Bronchial epithelial cell (primary cell): ENCODE measurements around the gene MAP7D3. TPM values are rescaled to one million over a fixed set of nuclear protein-coding genes. Genes with fewer than 3 reads are reported as not detected.

Experiments
- DNase-seq: peaks from one replicate; pipeline ENCODE4 v3.0.0-alpha.2; 2010; ENCODE audit warnings: low read depth
- FAIRE-seq: peaks from 2 replicates; lab custom pipeline; 2011; peaks lifted over from hg19 to GRCh38; lab: Jason Lieb, UNC
- H3K27me3 ChIP-seq: 2 replicates; pipeline ENCODE4 v1.5.1; 2011; ENCODE audit warnings: low read length; ENCODE audit not compliant: control insufficient read depth, insufficient read depth
- H3K36me3 ChIP-seq: 2 replicates; pipeline ENCODE4 v1.5.1; 2011; ENCODE audit warnings: low read length; ENCODE audit not compliant: control insufficient read depth, insufficient read depth
- H3K4me3 ChIP-seq: 2 replicates; pipeline ENCODE4 v1.5.1; 2011; ENCODE audit warnings: mild to moderate bottlenecking, low read depth, low read length, control low read depth
- total RNA-seq: library from RNA; depleted of rRNA; stranded (reverse); fragments of >200 nt; gene quantifications from 2 replicates; pipeline ENCODE4 v1.2.1, GENCODE V29; 2014
- TF ChIP-seq, protein P1 (sequence below): IDR thresholded peaks from 2 replicates; pipeline ENCODE4 v1.5.1; 2011; ENCODE audit warnings: mild to moderate bottlenecking, moderate library complexity, low read length, control low read depth, inconsistent platforms; ENCODE audit not compliant: insufficient read depth, severe bottlenecking

Gene MAP7D3
- total RNA-seq, 1 donor from 2014 or later, result 3.2 TPM

DNA sequence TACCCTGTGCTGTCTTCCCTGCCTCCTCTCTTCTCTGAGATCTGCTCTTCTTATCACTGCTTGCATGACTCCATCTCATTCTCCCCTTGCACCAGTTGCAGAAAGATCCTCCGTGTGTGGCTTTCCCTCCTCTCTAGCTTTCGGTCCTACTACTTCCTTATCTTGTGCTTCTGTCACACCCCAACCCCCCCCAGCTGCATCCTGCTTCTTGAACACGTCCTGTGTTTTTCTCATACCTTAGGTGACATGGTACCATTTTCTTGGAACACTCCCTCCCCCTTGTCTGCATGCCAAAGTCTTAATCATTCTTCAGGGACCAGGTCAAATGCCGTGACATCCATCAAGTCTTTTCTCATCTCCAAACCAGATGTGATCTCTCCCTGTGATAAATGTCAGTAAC is 57.4 kb downstream of the MAP7D3 start:
- FAIRE-seq, result no peak

DNA sequence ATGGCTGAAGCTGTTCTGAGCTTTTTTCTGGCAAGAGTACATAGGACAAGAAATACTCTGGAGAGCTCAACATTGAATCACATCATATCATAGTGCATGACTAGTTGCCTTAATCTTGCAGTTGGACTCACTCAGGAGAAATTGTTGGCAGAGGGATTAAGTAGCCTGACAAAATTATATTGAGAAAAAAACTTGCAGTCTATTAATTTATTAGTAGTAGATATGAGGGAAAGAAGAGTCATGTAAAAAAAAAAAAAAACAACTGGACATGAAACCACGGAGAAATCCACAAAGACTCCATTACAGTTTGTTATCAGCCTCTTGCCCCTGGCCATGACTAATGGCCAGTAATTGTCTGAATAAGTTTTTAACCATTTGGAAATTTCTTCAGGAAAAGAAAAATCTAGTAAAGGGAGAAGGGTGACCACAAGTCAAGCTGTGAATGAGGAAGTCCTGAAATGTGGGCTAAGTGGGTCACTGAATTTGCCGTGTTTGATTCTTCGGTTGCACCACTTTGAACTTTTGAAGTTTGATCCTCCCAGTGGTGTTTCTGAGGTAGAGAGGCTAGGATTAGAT is 58.3 kb downstream of the MAP7D3 start:
- no peaks in the 10 kb centered on the region for H3K27me3 ChIP-seq
- no peak for FAIRE-seq
- no peaks in the 10 kb centered on the region for H3K36me3 ChIP-seq
- no peak overlapping the region for H3K4me3 ChIP-seq
- DNase-seq, result no peak
- TF ChIP-seq, protein P1, sequence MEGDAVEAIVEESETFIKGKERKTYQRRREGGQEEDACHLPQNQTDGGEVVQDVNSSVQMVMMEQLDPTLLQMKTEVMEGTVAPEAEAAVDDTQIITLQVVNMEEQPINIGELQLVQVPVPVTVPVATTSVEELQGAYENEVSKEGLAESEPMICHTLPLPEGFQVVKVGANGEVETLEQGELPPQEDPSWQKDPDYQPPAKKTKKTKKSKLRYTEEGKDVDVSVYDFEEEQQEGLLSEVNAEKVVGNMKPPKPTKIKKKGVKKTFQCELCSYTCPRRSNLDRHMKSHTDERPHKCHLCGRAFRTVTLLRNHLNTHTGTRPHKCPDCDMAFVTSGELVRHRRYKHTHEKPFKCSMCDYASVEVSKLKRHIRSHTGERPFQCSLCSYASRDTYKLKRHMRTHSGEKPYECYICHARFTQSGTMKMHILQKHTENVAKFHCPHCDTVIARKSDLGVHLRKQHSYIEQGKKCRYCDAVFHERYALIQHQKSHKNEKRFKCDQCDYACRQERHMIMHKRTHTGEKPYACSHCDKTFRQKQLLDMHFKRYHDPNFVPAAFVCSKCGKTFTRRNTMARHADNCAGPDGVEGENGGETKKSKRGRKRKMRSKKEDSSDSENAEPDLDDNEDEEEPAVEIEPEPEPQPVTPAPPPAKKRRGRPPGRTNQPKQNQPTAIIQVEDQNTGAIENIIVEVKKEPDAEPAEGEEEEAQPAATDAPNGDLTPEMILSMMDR, result no peak

More for the DNA sequence above, 57.4 kb downstream of the MAP7D3 start:
- TF ChIP-seq, protein P1, result no peak
- no peak for DNase-seq
- Histone ChIP-seq H3K36me3 (no peaks in the 10 kb centered on the region), H3K4me3 (no peak overlapping the region), H3K27me3 (no peaks in the 10 kb centered on the region)

DNA sequence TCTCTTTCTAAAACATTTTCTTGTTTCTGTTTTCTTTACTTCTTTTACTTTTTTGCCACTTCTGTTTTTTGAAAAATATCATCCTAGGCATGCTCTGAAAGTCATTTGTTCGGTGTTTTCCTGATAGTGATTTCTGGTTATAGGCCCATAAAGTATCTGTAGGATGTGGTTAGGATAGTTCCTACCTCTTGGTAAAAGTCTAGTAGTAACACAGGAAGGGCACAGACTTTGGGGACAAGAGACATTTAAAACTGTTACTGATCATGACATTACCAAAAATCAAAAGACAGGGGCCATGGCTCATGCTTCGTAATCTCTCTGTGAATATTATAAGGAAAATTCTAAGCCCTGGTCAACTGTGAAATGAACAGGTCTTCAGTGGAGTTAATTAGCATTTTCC is 59.1 kb downstream of the MAP7D3 start:
- TF ChIP-seq, protein P1, result no peak
- FAIRE-seq (no peak), DNase-seq (no peak)
- no peaks in the 10 kb centered on the region for H3K27me3 ChIP-seq
- H3K4me3 ChIP-seq, result no peak overlapping the region
- H3K36me3 ChIP-seq, result no peaks in the 10 kb centered on the region

DNA sequence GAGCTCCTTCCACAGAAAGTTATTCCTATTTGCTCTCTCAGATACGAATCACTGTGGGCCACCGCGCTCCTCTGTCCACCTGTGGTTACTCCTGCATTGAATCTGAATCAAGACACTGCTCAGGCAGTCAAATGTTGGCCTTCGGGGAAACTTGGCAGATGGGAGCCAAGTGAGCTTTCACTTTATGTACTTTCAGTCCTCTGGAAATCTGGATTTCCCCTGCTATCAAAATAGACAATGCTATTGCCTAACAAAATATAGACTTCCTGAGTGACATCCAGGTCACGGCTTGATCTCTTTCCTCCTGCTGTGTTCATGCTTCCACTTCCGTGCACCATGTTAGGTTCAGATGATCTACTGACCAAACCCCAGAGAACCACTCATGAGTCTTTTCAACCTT is 60.0 kb downstream of the MAP7D3 start:
- TF ChIP-seq, protein P1, result no peak
- Histone ChIP-seq H3K4me3 (no peak overlapping the region), H3K27me3 (no peaks in the 10 kb centered on the region), H3K36me3 (no peaks in the 10 kb centered on the region)
- FAIRE-seq (no peak), DNase-seq (no peak)

DNA sequence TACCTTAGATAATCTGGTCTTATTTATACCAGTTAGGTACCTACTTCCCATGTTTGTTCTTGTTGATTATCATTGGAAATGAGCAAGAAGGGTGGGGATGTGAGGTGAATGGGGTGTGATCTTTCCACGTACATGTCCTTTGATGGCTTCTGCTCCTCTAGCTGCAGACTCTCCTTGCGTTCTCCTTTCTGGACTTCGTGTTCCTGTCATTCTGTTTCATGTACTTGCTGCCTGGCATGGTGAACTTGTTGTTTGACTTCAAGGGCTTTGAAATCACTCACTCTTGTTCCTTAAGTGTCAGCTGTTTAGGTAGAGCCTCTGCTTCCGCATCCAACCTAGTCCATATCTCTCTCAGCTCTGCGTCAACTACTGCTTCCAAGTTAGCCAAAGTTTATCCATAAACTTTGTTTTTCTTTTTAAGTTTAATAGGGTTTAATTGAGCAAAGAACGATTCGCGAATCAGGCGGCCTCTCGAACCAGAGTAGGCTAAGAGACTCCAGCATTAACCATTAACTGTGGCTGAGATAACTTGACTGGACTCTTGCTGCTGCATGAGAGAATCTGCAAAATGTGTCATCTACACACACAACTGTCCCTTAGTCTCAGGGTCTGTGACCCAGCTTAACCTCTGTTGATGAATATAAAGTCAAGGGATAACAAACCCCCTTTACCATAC is 61.0 kb downstream of the MAP7D3 start:
- H3K4me3 ChIP-seq, result no peak overlapping the region
- DNase-seq, result no peak
- FAIRE-seq, result peak; percentile 70
- H3K27me3 ChIP-seq, result no peaks in the 10 kb centered on the region
- H3K36me3 ChIP-seq, result no peaks in the 10 kb centered on the region
- TF ChIP-seq, protein P1, result no peak
